22Rv1 (cell line): Measurements from ENCODE around the gene COPS9.

Experiments used
- H3K27ac ChIP-seq: fragments of 450-650 bp; 2 replicates; pipeline ENCODE4 v1.5.1; 2017
- ZFX ChIP-seq: fragments of 450-650 bp; IDR thresholded peaks from 2 replicates; pipeline ENCODE4 v1.6.1; 2017; ENCODE audit warnings: antibody characterized with exemption, borderline replicate concordance
- TF ChIP-seq, protein P1 (sequence below): fragments of 450-650 bp; IDR thresholded peaks from 2 replicates; pipeline ENCODE4 v1.5.1; 2017; ENCODE audit warnings: mild to moderate bottlenecking

Gene COPS9

DNA sequence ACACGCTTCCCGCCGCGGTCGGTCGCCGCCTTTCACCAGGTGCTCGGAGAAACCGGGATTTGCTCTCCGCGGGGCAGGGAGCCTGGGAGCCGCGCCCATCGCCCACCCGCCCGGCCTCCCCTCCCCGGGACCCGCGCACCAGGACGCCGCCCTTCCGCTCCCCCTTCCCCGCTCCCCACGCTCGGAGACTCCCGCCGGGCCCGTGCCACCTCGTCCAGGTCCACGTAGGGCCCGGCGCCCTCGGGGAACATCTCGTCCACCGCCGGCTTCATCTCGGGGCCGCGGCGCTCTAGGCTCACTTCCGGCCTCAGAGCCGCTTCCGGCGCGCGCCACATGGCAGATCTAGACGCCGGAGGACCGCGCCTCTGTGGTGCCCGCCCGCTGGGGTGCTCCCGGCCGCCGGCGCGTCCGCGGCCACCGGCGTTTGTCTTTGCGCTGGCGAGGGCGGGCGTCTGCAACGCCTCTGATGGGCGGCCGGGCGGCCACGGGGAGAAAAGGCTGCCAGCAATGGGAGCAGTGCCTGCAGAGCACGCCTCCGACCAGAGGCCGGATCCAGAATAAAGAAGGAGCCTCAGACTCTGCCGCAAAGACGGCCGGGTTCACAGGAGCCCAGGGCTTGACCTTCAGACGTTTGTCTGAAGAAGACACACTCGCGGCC, at the start of gene COPS9:
COPS9 (minus strand) TSS at position 293 of the 658 bp plus-strand sequence; CDS start at position 272, 21 bp downstream.
- H3K27ac ChIP-seq, result peak within 1 kb of the TSS; percentile 39
- no peak for TF ChIP-seq ZFX
- TF ChIP-seq, protein P1, sequence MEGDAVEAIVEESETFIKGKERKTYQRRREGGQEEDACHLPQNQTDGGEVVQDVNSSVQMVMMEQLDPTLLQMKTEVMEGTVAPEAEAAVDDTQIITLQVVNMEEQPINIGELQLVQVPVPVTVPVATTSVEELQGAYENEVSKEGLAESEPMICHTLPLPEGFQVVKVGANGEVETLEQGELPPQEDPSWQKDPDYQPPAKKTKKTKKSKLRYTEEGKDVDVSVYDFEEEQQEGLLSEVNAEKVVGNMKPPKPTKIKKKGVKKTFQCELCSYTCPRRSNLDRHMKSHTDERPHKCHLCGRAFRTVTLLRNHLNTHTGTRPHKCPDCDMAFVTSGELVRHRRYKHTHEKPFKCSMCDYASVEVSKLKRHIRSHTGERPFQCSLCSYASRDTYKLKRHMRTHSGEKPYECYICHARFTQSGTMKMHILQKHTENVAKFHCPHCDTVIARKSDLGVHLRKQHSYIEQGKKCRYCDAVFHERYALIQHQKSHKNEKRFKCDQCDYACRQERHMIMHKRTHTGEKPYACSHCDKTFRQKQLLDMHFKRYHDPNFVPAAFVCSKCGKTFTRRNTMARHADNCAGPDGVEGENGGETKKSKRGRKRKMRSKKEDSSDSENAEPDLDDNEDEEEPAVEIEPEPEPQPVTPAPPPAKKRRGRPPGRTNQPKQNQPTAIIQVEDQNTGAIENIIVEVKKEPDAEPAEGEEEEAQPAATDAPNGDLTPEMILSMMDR, result no peak

DNA sequence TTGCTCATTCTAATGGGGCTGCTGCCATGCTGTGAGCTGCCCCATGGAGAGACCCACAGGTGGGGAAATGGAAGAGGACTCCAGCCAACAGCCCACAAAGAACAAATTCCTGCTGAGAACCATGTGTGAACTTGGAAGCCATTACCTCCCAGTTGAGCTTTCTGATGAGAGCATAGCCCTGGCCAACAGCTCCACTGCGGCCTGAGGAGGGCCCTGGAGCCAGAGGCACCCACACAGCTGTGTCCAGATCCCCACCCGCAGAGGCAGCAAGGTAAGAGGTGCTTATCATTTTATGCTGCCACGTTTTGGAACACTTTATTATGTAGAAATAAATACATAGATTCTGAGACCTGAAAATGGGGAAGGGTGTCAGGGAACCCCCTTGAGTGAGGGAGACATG, 48.6 kb upstream of the COPS9 start:
- H3K27ac ChIP-seq, result no peak overlapping the region
- TF ChIP-seq ZFX, result no peak
- TF ChIP-seq, protein P1, result no peak

DNA sequence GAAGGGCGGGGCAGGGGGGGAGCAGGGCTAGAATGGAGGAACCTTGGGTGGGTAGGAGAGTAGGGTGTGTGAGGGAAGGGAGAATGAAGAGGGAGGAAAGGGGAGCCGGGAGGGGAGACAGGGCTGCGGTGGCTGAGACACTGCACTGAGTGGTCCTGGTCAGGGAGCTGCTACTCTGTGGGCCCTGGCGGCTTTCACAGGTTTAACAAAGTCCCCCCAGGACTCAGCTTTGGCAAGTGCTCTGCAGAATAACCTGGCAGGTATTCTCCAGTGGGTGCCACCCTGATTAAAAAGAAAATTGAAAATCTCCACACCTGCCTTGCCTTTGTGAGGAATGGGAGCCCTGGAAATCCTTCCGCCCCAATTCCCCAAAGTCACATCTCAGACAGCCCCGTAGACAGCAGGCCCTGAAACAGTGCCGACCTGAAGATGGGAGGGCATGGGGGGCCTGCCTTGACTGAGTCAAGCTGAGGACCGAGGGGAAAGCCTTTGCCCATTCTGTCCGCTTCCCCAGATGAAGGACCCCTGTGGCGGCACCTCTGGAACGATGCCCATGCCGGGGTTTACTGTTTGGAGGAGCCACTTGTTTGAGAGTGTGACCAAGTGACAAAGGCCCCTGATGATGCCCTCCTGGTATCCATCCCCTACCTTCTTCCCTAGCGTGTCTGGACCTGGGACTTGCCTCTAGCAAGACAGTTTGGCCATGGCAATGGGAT, 47.9 kb upstream of the COPS9 start:
- no peak overlapping the region for H3K27ac ChIP-seq
- TF ChIP-seq, protein P1, result no peak
- no peak for TF ChIP-seq ZFX

DNA sequence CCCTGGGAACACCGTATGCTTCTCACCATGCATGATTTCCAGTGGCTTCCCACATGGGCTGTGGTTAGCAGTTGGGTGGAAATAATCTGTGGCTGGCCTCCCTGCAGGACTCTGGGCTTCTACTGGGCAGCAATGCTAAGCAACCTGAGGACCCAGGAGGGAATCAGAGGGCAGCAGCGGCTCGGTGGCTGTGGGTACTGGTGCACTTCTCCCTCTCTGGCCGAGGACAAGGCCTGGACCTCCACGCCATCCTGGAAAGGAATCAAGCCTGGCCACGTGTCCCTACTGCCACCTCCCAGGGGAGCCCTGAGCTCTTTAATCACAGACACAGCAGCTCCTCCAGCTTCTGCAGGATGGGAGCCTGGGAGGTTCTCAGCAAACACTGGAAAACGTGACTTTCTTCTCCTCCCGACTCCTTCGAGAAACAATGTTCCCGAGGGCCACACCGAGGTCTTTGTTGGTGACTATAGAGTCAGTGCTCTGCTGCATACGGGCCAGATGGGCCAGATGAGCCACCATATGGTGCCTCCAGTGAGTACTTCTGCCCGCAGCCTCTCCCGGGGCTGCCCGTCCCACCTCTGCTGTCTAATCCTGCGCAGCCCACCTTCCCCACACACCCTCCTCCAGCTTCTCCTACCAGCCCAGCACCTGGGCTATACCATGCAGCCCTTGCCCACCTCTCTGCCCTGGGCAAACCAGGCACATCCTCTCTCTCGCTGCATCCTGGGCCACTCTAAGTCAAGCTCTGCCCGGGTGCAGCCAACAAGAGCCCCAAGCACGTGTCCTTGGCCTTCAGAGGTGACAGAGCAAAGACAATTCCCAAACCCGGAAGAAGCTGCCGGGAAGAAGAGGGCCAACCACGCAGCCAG, 47.1 kb upstream of the COPS9 start:
- no peak for TF ChIP-seq ZFX
- TF ChIP-seq, protein P1, result no peak
- H3K27ac ChIP-seq, result no peak overlapping the region

DNA sequence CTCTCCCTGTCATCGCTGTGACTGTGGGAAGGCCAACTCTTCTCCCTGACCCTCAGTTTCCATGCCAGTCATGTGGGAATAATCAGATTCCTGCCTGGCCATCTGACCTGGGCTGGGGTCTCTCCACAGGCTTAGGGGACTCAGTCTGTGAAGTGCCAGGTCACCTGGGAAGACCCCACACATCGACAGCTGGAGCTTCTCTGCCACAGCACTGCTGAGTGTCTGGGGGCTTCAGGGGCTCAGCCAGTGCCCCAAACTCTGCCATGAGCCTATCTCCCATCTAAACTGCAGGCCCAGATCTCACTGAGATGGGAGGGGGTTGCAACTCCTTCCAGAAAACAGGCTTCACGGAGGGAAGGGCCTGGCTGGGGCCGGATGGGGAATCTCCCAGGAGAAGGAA, 46.4 kb upstream of the COPS9 start:
- H3K27ac ChIP-seq, result no peak overlapping the region
- TF ChIP-seq, protein P1, result no peak
- TF ChIP-seq ZFX, result no peak

DNA sequence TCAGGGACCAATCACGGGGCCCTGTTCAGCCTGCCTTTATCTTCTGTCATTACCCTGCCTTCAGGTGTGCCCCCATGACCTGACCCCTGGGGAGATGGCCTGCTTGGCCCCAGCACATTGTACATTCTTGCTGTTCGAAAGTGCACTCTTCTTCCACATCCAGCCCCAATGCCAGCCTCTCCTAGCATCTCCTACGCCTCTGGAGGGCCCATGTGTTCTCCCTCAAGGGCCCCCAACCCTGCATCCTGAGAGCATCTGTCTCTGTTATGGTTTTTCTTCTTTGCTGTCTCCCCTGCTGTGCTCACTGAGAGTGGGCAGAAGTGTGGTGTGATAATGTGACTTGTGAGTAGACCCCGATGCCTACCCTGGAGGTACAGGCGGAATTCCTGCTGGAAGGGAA, 45.9 kb upstream of the COPS9 start:
- H3K27ac ChIP-seq, result no peak overlapping the region
- TF ChIP-seq, protein P1, result no peak
- TF ChIP-seq ZFX, result no peak
